BE2C (cell line): ENCODE data around the gene ZBTB40.

Source experiments
- DNase-seq: peaks from one replicate; pipeline ENCODE4 v3.0.0-alpha.2; 2020
- H3K27me3 ChIP-seq: fragments of 250-450 bp; sonication (Bioruptor Pico); 2 replicates; pipeline ENCODE4 v1.5.1; 2020; ENCODE audit warnings: mild to moderate bottlenecking
- H3K36me3 ChIP-seq: fragments of 250-450 bp; sonication (Bioruptor Pico); 2 replicates; pipeline ENCODE4 v1.5.1; 2020; ENCODE audit warnings: mild to moderate bottlenecking
- H3K4me1 ChIP-seq: fragments of 250-450 bp; sonication (Bioruptor Pico); 2 replicates; pipeline ENCODE4 v1.5.1; 2020
- H3K4me3 ChIP-seq: 2 replicates; pipeline ENCODE4 v1.5.1; 2011; ENCODE audit warnings: low read depth, low read length
- H3K9me3 ChIP-seq: fragments of 250-450 bp; sonication (Bioruptor Pico); 2 replicates; pipeline ENCODE4 v1.5.1; 2020
- CTCF ChIP-seq: IDR thresholded peaks from 2 replicates; pipeline ENCODE4 v1.5.1; 2012; ENCODE audit warnings: mild to moderate bottlenecking, low read depth, low read length

The ZBTB40 gene

GRCh38 chr1:22508329-22508728 lies 56.7 kb downstream of the ZBTB40 start:
- TF ChIP-seq CTCF, result no peak
- Histone ChIP-seq H3K4me1 (peaks cover 3% of the 10 kb centered on the region; the same call in 1 of the 2 replicates), H3K4me3 (no peak overlapping the region), H3K36me3 (peaks cover 29% of the 10 kb centered on the region), H3K27me3 (no peaks in the 10 kb centered on the region), H3K9me3 (no peaks in the 10 kb centered on the region)
- no peak for DNase-seq

- Histone ChIP-seq H3K4me1 (peaks cover under 1% of the 10 kb centered on the region; the same call in 1 of the 2 replicates), H3K4me3 (no peak overlapping the region), H3K27me3 (no peaks in the 10 kb centered on the region), H3K9me3 (no peaks in the 10 kb centered on the region), H3K36me3 (peaks cover 29% of the 10 kb centered on the region)
- DNase-seq, result no peak
- TF ChIP-seq CTCF, result no peak
These were observed 57.3 kb downstream of the ZBTB40 start for GRCh38 chr1:22508991-22509390.

GRCh38 chr1:22509815-22510214 lies 58.2 kb downstream of the ZBTB40 start:
- Histone ChIP-seq H3K4me3 (no peak overlapping the region), H3K36me3 (peaks cover 29% of the 10 kb centered on the region), H3K9me3 (no peaks in the 10 kb centered on the region), H3K27me3 (no peaks in the 10 kb centered on the region), H3K4me1 (no peaks in the 10 kb centered on the region; the same call in 1 of the 2 replicates)
- no peak for DNase-seq
- no peak for TF ChIP-seq CTCF

- Histone ChIP-seq H3K4me3 (no peak overlapping the region), H3K9me3 (no peaks in the 10 kb centered on the region), H3K27me3 (no peaks in the 10 kb centered on the region), H3K36me3 (peaks cover 34% of the 10 kb centered on the region), H3K4me1 (no peaks in the 10 kb centered on the region)
- TF ChIP-seq CTCF, result no peak
- DNase-seq, result no peak
These were observed 61.2 kb downstream of the ZBTB40 start for GRCh38 chr1:22512873-22513272.

- Histone ChIP-seq H3K9me3 (no peaks in the 10 kb centered on the region), H3K36me3 (peaks cover 23% of the 10 kb centered on the region), H3K4me3 (no peak overlapping the region), H3K4me1 (no peaks in the 10 kb centered on the region), H3K27me3 (no peaks in the 10 kb centered on the region)
- TF ChIP-seq CTCF, result no peak
- no peak for DNase-seq
These were observed 65.4 kb downstream of the ZBTB40 start for GRCh38 chr1:22516906-22517571.

GRCh38 chr1:22517956-22518355 lies 66.3 kb downstream of the ZBTB40 start:
- Histone ChIP-seq H3K4me3 (no peak overlapping the region), H3K4me1 (no peaks in the 10 kb centered on the region), H3K36me3 (peaks cover 25% of the 10 kb centered on the region), H3K9me3 (no peaks in the 10 kb centered on the region), H3K27me3 (no peaks in the 10 kb centered on the region)
- no peak for TF ChIP-seq CTCF
- no peak for DNase-seq
